Retinal pigment epithelial cell (primary cell): ENCODE data around the gene PRKG1.
A peak's percentile ranks its signal among the peaks of the same experiment; 100 is the strongest.

Experiments used
- DNase-seq: peaks from one replicate; pipeline ENCODE4 v3.0.0-alpha.2; 2010; ENCODE audit warnings: low read depth
- H3K4me3 ChIP-seq: 2 replicates; pipeline ENCODE4 v1.5.1; 2011; ENCODE audit warnings: mild to moderate bottlenecking, low read length, control low read depth, moderate library complexity
- CTCF ChIP-seq: conservative IDR thresholded peaks from 2 replicates; pipeline ENCODE4 v1.5.1; 2011; ENCODE audit warnings: low read depth, low read length, control low read depth, inconsistent platforms

PRKG1 gene

GRCh38 chr10:51808187-51808586 lies 733.9 kb downstream of the PRKG1 start:
- H3K4me3 ChIP-seq, result no peak overlapping the region
- no peak for TF ChIP-seq CTCF
- no peak for DNase-seq

- no peak for DNase-seq
- H3K4me3 ChIP-seq, result no peak overlapping the region
- TF ChIP-seq CTCF, result no peak
These were observed 741.4 kb downstream of the PRKG1 start for GRCh38 chr10:51815723-51816122.

- TF ChIP-seq CTCF, result no peak
- no peak for DNase-seq
These were observed 746.8 kb downstream of the PRKG1 start for GRCh38 chr10:51821045-51821444.

GRCh38 chr10:51821745-51822144 lies 747.5 kb downstream of the PRKG1 start:
- DNase-seq, result no peak
- TF ChIP-seq CTCF, result no peak

More at GRCh38 chr10:51821045-51821444, 746.8 kb downstream of the PRKG1 start:
- H3K4me3 ChIP-seq, result no peak overlapping the region

GRCh38 chr10:51832652-51833383 lies 758.5 kb downstream of the PRKG1 start:
- TF ChIP-seq CTCF, result no peak
- no peak overlapping the region for H3K4me3 ChIP-seq
- peak; percentile 58 for DNase-seq

More at GRCh38 chr10:51821745-51822144, 747.5 kb downstream of the PRKG1 start:
- no peak overlapping the region for H3K4me3 ChIP-seq

- no peak for DNase-seq
- TF ChIP-seq CTCF, result no peak
- H3K4me3 ChIP-seq, result no peak overlapping the region
These were observed 760.3 kb downstream of the PRKG1 start for GRCh38 chr10:51834548-51834947.

- no peak for TF ChIP-seq CTCF
- DNase-seq, result no peak
- H3K4me3 ChIP-seq, result no peak overlapping the region
These were observed 764.2 kb downstream of the PRKG1 start for GRCh38 chr10:51838471-51838870.
